IMR-90 (cell line): ENCODE results near the gene KIF6. TPM values are rescaled to one million over a fixed set of nuclear protein-coding genes. Genes with fewer than 3 reads are reported as not detected.

Source experiments
- ATAC-seq: fragments of 200-7000 bp; cut with Tn5 transposase; 2 replicates; pipeline ENCODE4 v1.9.1; 2020; ENCODE audit warnings: low read depth, mild to moderate bottlenecking, moderate library complexity
- BruUV-seq: library from RNA; stranded (reverse); fragments of 400-500 nt; replicated peaks from 2 replicates; lab custom pipeline; 2021; lab: Mats Ljungman, UMichigan
- CTCF ChIA-PET: fragments of 300-600 bp; formaldehyde crosslinking; extraction: SDS; loops from one replicate; lab custom pipeline; 2021; ENCODE audit warnings: antibody characterized with exemption; lab: Yijun Ruan, JAX
- POLR2A ChIA-PET: fragments of 300-600 bp; sonication (Branson Sonifier 250); formaldehyde crosslinking; loops from one replicate; lab custom pipeline; 2022; ENCODE audit warnings: antibody characterized with exemption; ENCODE audit not compliant: unreplicated experiment; lab: Charles Lee
- DNase-seq: peaks from one replicate; pipeline ENCODE4 v3.0.0; 2013
- H2AFZ ChIP-seq: replicated peaks from 2 replicates; pipeline ENCODE3; 2013; ENCODE audit warnings: low read length, mild to moderate bottlenecking; ENCODE audit not compliant: poor library complexity
- H2AK5ac ChIP-seq: 2 replicates; pipeline ENCODE4 v1.6.1; 2013; ENCODE audit warnings: low read depth, low read length, inconsistent platforms
- H2AK9ac ChIP-seq: replicated peaks from 2 replicates; pipeline ENCODE3; 2013; ENCODE audit warnings: mild to moderate bottlenecking, low read depth, low read length, moderate library complexity; ENCODE audit not compliant: poor library complexity
- H2BK120ac ChIP-seq: 2 replicates; pipeline ENCODE4 v1.6.1; 2013; ENCODE audit warnings: low read depth, low read length, inconsistent platforms
- H2BK15ac ChIP-seq: 3 replicates; pipeline ENCODE4 v1.6.1; 2013; ENCODE audit warnings: low read depth, low read length, inconsistent platforms
- H2BK20ac ChIP-seq: 2 replicates; pipeline ENCODE4 v1.6.1; 2013; ENCODE audit warnings: low read depth, mild to moderate bottlenecking, inconsistent platforms, low read length, moderate library complexity
- H2BK5ac ChIP-seq: 2 replicates; pipeline ENCODE4 v1.6.1; 2013; ENCODE audit warnings: mild to moderate bottlenecking, low read depth, low read length, inconsistent platforms; ENCODE audit not compliant: poor library complexity, severe bottlenecking
- H3K14ac ChIP-seq: replicated peaks from 2 replicates; pipeline ENCODE4 v1.6.1; 2013; ENCODE audit warnings: low read depth, low read length, inconsistent platforms
- H3K18ac ChIP-seq: 2 replicates; pipeline ENCODE4 v1.6.1; 2013; ENCODE audit warnings: low read depth, low read length, control low read depth
- H3K23ac ChIP-seq: 2 replicates; pipeline ENCODE4 v1.6.1; 2013; ENCODE audit warnings: low read depth, low read length, inconsistent platforms
- H3K27ac ChIP-seq: 2 replicates; pipeline ENCODE4 v1.5.1; 2013; ENCODE audit warnings: mild to moderate bottlenecking, control low read depth, low read length; ENCODE audit not compliant: insufficient read depth
- H3K27me3 ChIP-seq: 2 replicates; pipeline ENCODE4 v1.6.1; 2013; ENCODE audit warnings: low read length; ENCODE audit not compliant: control insufficient read depth, insufficient read depth
- H3K36me3 ChIP-seq: 2 replicates; pipeline ENCODE4 v1.6.1; 2013; ENCODE audit warnings: low read length, mixed read lengths; ENCODE audit not compliant: control insufficient read depth, insufficient read depth
- H3K4ac ChIP-seq: 2 replicates; pipeline ENCODE4 v1.6.1; 2013; ENCODE audit warnings: low read depth, low read length, inconsistent platforms
- H3K4me1 ChIP-seq: 2 replicates; pipeline ENCODE4 v1.6.1; 2013; ENCODE audit warnings: low read length, mixed read lengths; ENCODE audit not compliant: control insufficient read depth, insufficient read depth
- H3K4me2 ChIP-seq: 2 replicates; pipeline ENCODE4 v1.6.1; 2013; ENCODE audit warnings: low read depth, mild to moderate bottlenecking, control low read depth, low read length, moderate library complexity
- H3K4me3 ChIP-seq: 2 replicates; pipeline ENCODE4 v1.5.1; 2013; ENCODE audit warnings: low read depth, mild to moderate bottlenecking, control low read depth, low read length, moderate library complexity; ENCODE audit not compliant: insufficient read depth
- H3K56ac ChIP-seq: 2 replicates; pipeline ENCODE4 v1.6.1; 2013; ENCODE audit warnings: low read length, inconsistent platforms; ENCODE audit not compliant: insufficient read depth; ENCODE audit errors: extremely low read depth
- H3K79me1 ChIP-seq, 2 experiments: 2 replicates each; pipeline ENCODE4 v1.6.1; 2013; ENCODE audit warnings: low read length in 2 of 2, inconsistent platforms in 1 of 2, low read depth in 1 of 2
- H3K9ac ChIP-seq: 2 replicates; pipeline ENCODE4 v1.6.1; 2013; ENCODE audit warnings: low read depth, low read length, control low read depth
- H3K9me1 ChIP-seq: 2 replicates; pipeline ENCODE4 v1.6.1; 2013; ENCODE audit warnings: low read length, inconsistent platforms; ENCODE audit not compliant: insufficient read depth
- H3K9me3 ChIP-seq: 2 replicates; pipeline ENCODE4 v1.6.1; 2013; ENCODE audit warnings: low read length; ENCODE audit not compliant: control insufficient read depth, insufficient read depth
- H4K20me1 ChIP-seq: 2 replicates; pipeline ENCODE4 v1.6.1; 2013; ENCODE audit warnings: low read length, inconsistent platforms; ENCODE audit not compliant: insufficient read depth
- H4K5ac ChIP-seq: 2 replicates; pipeline ENCODE4 v1.6.1; 2013; ENCODE audit warnings: mild to moderate bottlenecking, low read depth, low read length, control low read depth
- H4K8ac ChIP-seq, 2 experiments: 2 replicates each; pipeline ENCODE4 v1.6.1; 2013; ENCODE audit warnings: low read depth in 2 of 2, low read length in 2 of 2, control low read depth in 1 of 2, inconsistent platforms in 1 of 2
- H4K91ac ChIP-seq: 2 replicates; pipeline ENCODE4 v1.6.1; 2013; ENCODE audit warnings: low read depth, low read length, inconsistent platforms; ENCODE audit not compliant: insufficient read depth
- BHLHE40 ChIP-seq: fragments of 150-350 bp; IDR thresholded peaks from 2 replicates; pipeline ENCODE4 v1.6.1; 2016; ENCODE audit warnings: mild to moderate bottlenecking, low read depth, low read length
- whole genome bisulfite sequencing, 2 experiments: methylation state at CpG; one replicate each; pipeline versions ENCODE4 v1.1.5 to v1.1.7; 2013; ENCODE audit warnings: missing lambda C conversion rate in 2 of 2; ENCODE audit not compliant: insufficient read length in 1 of 2; ENCODE audit errors: extremely low coverage in 2 of 2; 5-methylcytosine and 5-hydroxymethylcytosine counted together
- dilution Hi-C: fragments of 300-500 bp; cut with HindIII; formaldehyde crosslinking; loops from one replicate; pipeline ENCODE4 v1.14.3; 2018; ENCODE audit warnings: low sequenced_read_pairs; ENCODE audit not compliant: unreplicated experiment
- in situ Hi-C: fragments of 300-500 bp; cut with MboI; formaldehyde crosslinking; loops from 3 replicates; pipeline ENCODE4 v1.14.3; 2019; ENCODE audit warnings: low sequenced_read_pairs, inconsistent platforms, mixed read lengths
- intact Hi-C: fragments of 100-400 bp; cut with micrococcal nuclease; formaldehyde crosslinking; loops from 2 replicates; pipeline ENCODE4 v1.10.0; 2022
- polyA plus RNA-seq, 3 experiments: library from polyadenylated mRNA; depleted of rRNA; stranded (reverse); fragments of >200 nt; gene quantifications; 2 replicates each; pipeline ENCODE4 v1.2.3, GENCODE V29; 2012; ENCODE audit warnings: low replicate concordance in 1 of 3
- total RNA-seq: library from RNA; depleted of rRNA; stranded (reverse); fragments of >200 nt; gene quantifications from 2 replicates; pipeline ENCODE4 v1.2.3, GENCODE V29; 2012

KIF6 gene
- total and polyA plus RNA-seq, 2 of the 4 experiments (the other 2 are of a cell fraction), result under 0.01 to 0.10 TPM

- WGBS, 2 experiments, result no CpG with 5 or more reads among the region's 12 CpGs
These were observed 336.4 kb downstream of the KIF6 start for GRCh38 chr6:39388606-39389483.

More at GRCh38 chr6:39388606-39389483, 336.4 kb downstream of the KIF6 start:
- H4K5ac ChIP-seq, result no peak overlapping the region
- ChIA-PET CTCF (no interaction called here), POLR2A (no interaction called here)
- no peak overlapping the region for H3K4me2 ChIP-seq
- H3K23ac ChIP-seq, result no peak overlapping the region
- no peak overlapping the region for H3K27ac ChIP-seq
- no peaks in the 10 kb centered on the region for H3K79me1 ChIP-seq
- DNase-seq (no peak), ATAC-seq (no peak)
- no peak overlapping the region for H3K4me3 ChIP-seq
- H3K9me1 ChIP-seq, result no peaks in the 10 kb centered on the region
- no peaks in the 10 kb centered on the region for H4K20me1 ChIP-seq
- no peak overlapping the region for H2AFZ ChIP-seq
- H3K27me3 ChIP-seq, result no peaks in the 10 kb centered on the region
- no peak overlapping the region for H2BK120ac ChIP-seq
- H3K36me3 ChIP-seq, result no peaks in the 10 kb centered on the region
- H3K18ac ChIP-seq, result no peak overlapping the region
- H3K9me3 ChIP-seq, result no peaks in the 10 kb centered on the region
- H3K56ac ChIP-seq, result no peak overlapping the region
- intact Hi-C loops (no loop called here), in situ Hi-C loops (no loop called here), dilution Hi-C loops (no loop called here)
- no peak overlapping the region for H4K8ac ChIP-seq
- no peak overlapping the region for H3K14ac ChIP-seq
- no TSS peak for BruUV-seq
- H2BK5ac ChIP-seq, result no peak overlapping the region
- TF ChIP-seq BHLHE40, result no peak
- H3K9ac ChIP-seq, result no peak overlapping the region
- H3K4ac ChIP-seq, result no peak overlapping the region
- H2BK20ac ChIP-seq, result no peak overlapping the region
- no peak overlapping the region for H2AK9ac ChIP-seq
- no peak overlapping the region for H4K91ac ChIP-seq
- no peak overlapping the region for H2BK15ac ChIP-seq
- no peaks in the 10 kb centered on the region for H3K4me1 ChIP-seq
- H2AK5ac ChIP-seq, result no peak overlapping the region
